HepG2 (cell line): Measurements from ENCODE around the gene HIPK3. TPM values are rescaled to one million over a fixed set of nuclear protein-coding genes. Genes with fewer than 3 reads are reported as not detected.

Experiments used
- ATF7-NPFF ChIP-seq: sonication (generic); formaldehyde crosslinking; IDR thresholded peaks from 2 replicates; pipeline ENCODE4 v1.8.1; 2023; ENCODE audit warnings: mild to moderate bottlenecking, low read depth, missing genetic modification reagents, moderate library complexity
- HMGXB4 ChIP-seq, 2 experiments: sonication (generic) in 1 of 2; formaldehyde crosslinking in 1 of 2; IDR thresholded peaks; 2 replicates each; pipeline versions ENCODE4 v1.4.0 to v1.6.1; 2018 to 2020; ENCODE audit warnings: missing genetic modification reagents in 2 of 2, borderline replicate concordance in 1 of 2, low read depth in 1 of 2, mild to moderate bottlenecking in 1 of 2, missing biosample characterization in 1 of 2
- HOXA3 ChIP-seq: sonication (generic); formaldehyde crosslinking; IDR thresholded peaks from 2 replicates; pipeline ENCODE4 v1.5.0; 2020; ENCODE audit warnings: missing genetic modification reagents
- MAF1 ChIP-seq: sonication (generic); formaldehyde crosslinking; IDR thresholded peaks from 2 replicates; pipeline ENCODE4 v1.5.0; 2020; ENCODE audit warnings: missing genetic modification reagents, borderline replicate concordance
- MIER3 ChIP-seq: IDR thresholded peaks from 2 replicates; pipeline ENCODE4 v1.6.1; 2016; ENCODE audit warnings: missing compliant biosample characterization, borderline replicate concordance
- NCOA1 ChIP-seq: sonication (generic); formaldehyde crosslinking; IDR thresholded peaks from 2 replicates; pipeline ENCODE4 v1.9.0; 2021; ENCODE audit warnings: missing genetic modification reagents
- NCOA2 ChIP-seq: sonication (generic); formaldehyde crosslinking; IDR thresholded peaks from 2 replicates; pipeline ENCODE4 v1.8.0; 2022; ENCODE audit warnings: inconsistent platforms
- PCBP2 ChIP-seq: fragments of 200-400 bp; formaldehyde crosslinking; optimal IDR thresholded peaks from 2 replicates; pipeline ENCODE3; 2018; ENCODE audit warnings: low read length, low read depth; ENCODE audit not compliant: poor library complexity, severe bottlenecking
- PRPF4 ChIP-seq: fragments of 200-400 bp; formaldehyde crosslinking; IDR thresholded peaks from 2 replicates; pipeline ENCODE4 v1.6.1; 2016; ENCODE audit warnings: low read length, low read depth; ENCODE audit not compliant: poor library complexity, severe bottlenecking
- RXRB ChIP-seq: IDR thresholded peaks from 2 replicates; pipeline ENCODE4 v1.6.1; 2016; ENCODE audit warnings: borderline replicate concordance, missing genetic modification reagents, missing compliant biosample characterization
- SIN3B ChIP-seq: fragments of 150-350 bp; IDR thresholded peaks from 2 replicates; pipeline ENCODE4 v1.6.1; 2014; ENCODE audit warnings: low read length
- SP5 ChIP-seq: IDR thresholded peaks from 2 replicates; pipeline ENCODE4 v1.6.1; 2016; ENCODE audit warnings: low read depth, borderline replicate concordance
- ZHX2 ChIP-seq, 2 experiments: sonication (generic) in 1 of 2; formaldehyde crosslinking in 1 of 2; IDR thresholded peaks; 2 replicates each; pipeline versions ENCODE4 v1.6.1 to v1.9.0; 2014 to 2022; ENCODE audit warnings: antibody characterized with exemption in 1 of 2, borderline replicate concordance in 1 of 2, inconsistent platforms in 1 of 2, low read depth in 1 of 2, missing genetic modification reagents in 1 of 2
- ZNF333 ChIP-seq: sonication (generic); formaldehyde crosslinking; IDR thresholded peaks from 2 replicates; pipeline ENCODE4 v1.4.0; 2020; ENCODE audit warnings: mild to moderate bottlenecking, missing genetic modification reagents, borderline replicate concordance
- ZNF414 ChIP-seq: sonication (generic); formaldehyde crosslinking; IDR thresholded peaks from 2 replicates; pipeline ENCODE4 v1.5.0; 2020; ENCODE audit warnings: missing genetic modification reagents
- ZNF556 ChIP-seq: sonication (generic); formaldehyde crosslinking; IDR thresholded peaks from 2 replicates; pipeline ENCODE4 v1.4.0; 2020; ENCODE audit warnings: mild to moderate bottlenecking, missing genetic modification reagents, borderline replicate concordance
- ZNF800 ChIP-seq: sonication (generic); formaldehyde crosslinking; IDR thresholded peaks from 2 replicates; pipeline ENCODE4 v1.4.0; 2020; ENCODE audit warnings: missing genetic modification reagents
- polyA plus RNA-seq, 8 experiments: library from polyadenylated mRNA; depleted of rRNA in 3 of 8; stranded (reverse) in 7 of 8; unstranded in 1 of 8; fragments of >200 nt; fragmentation: Illumina TruSeq in 4 of 8; extraction: Trizol in 4 of 8; gene quantifications; 2 replicates each; pipeline versions ENCODE4 v1.2.1 to v1.2.3, GENCODE V29; 2011 to 2016; ENCODE audit warnings: low read depth in 4 of 8, missing spikeins in 1 of 8, mixed read lengths in 1 of 8; ENCODE audit not compliant: insufficient read depth in 1 of 8
- total RNA-seq, 5 experiments: library from RNA; depleted of rRNA; stranded (reverse); fragments of >200 nt; fragmentation: Illumina TruSeq; extraction: Trizol; gene quantifications; 2 replicates each; pipeline ENCODE4 v1.2.3, GENCODE V29; 2016; ENCODE audit warnings: low read depth in 1 of 5

The HIPK3 gene
- total and polyA plus RNA-seq, 2 of the 13 experiments (the other 11 are each of a cell fraction or from before 2014, with no cell fraction given) = 20.5 to 44.3 TPM

- TF ChIP-seq PRPF4 = no peak
- no peak for TF ChIP-seq NCOA2 (CRISPR knock-in tag)
- TF ChIP-seq ZNF800 (CRISPR knock-in tag) = peak; percentile 49; the same call in 1 of the 2 replicates
- TF ChIP-seq SIN3B = no peak
- TF ChIP-seq MIER3 (CRISPR knock-in tag) = no peak
- TF ChIP-seq ZNF333 (CRISPR knock-in tag) = peak; percentile 52; the same call in 1 of the 2 replicates
- no peak for TF ChIP-seq RXRB (CRISPR knock-in tag)
- peak; percentile 55; the same call in 1 of the 2 replicates for TF ChIP-seq ATF7-NPFF (CRISPR knock-in tag)
- peak; percentile 12; the same call in 1 of the 2 replicates for TF ChIP-seq HOXA3
- peak; percentile 31; the same call in 1 of the 2 replicates for TF ChIP-seq NCOA1 (CRISPR knock-in tag)
- TF ChIP-seq ZHX2 (IDR thresholded peaks at IDR 0.05; ENCODE audit: low read depth) = 0 out of 2 replicates have a peak, but pooled peaks have one; percentile 52
- TF ChIP-seq ZHX2 (CRISPR knock-in tag; IDR thresholded peaks at IDR 0.05; ENCODE audit: borderline replicate concordance) = 0 out of 2 replicates have a peak, but pooled peaks have one; percentile 10
- TF ChIP-seq SP5 = no peak
- peak; percentile 72; the same call in 1 of the 2 replicates for TF ChIP-seq ZNF556
- TF ChIP-seq PCBP2 = no peak
- 0 out of 2 replicates have a peak, but pooled peaks have one; percentile 35 for TF ChIP-seq MAF1
- 0 out of 2 replicates have a peak, but pooled peaks have one; percentile 20 for TF ChIP-seq ZNF414
- peak; percentile 72 to 87 for TF ChIP-seq HMGXB4 (CRISPR knock-in tag; IDR thresholded peaks at IDR 0.05; ENCODE audit: borderline replicate concordance in 1 of 2, low read depth in 1 of 2)
Measured at GRCh38 chr11:33257160-33257896, at the start of gene HIPK3 (continued).
